Epidermal melanocyte (primary cell): ENCODE measurements around the gene SERPINH1.

Experiments
- DNase-seq: peaks from one replicate; pipeline ENCODE4 v3.0.0; 2011; ENCODE audit warnings: low spot score; ENCODE audit not compliant: insufficient read length

SERPINH1 gene

DNA sequence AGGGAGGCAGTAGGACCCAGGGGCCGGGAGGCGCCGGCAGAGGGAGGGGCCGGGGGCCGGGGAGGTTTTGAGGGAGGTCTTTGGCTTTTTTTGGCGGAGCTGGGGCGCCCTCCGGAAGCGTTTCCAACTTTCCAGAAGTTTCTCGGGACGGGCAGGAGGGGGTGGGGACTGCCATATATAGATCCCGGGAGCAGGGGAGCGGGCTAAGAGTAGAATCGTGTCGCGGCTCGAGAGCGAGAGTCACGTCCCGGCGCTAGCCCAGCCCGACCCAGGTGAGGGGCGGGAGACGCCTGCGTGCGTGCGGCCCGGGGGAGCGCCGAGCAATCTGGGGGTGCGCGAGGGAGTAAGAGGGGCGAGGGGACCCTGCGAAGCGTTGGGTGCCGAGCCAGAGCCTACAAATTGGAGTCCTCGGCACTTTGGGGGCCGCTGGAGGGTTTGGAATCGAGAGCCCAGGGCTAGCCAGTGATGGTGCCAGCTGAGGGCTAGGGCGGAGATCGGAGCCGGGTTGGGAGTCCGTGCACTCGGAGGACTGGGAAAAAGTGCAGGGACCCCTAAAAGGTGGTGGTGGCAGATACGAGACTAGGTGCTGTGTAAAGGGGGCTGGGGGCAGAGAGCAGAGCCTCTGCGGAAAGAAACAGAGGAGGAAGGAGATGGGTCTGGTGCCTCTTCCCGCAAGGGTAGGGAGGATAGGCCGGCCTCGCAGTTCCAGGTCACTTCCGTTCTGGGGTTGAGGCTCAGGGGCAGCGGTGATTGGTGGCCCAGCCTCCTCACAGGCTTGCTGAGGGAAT lies at the start of gene SERPINH1:
Gene SERPINH1 (plus strand): TSS at position 206 of the 788 bp plus-strand sequence. CDS start 4,097 bp downstream, outside the sequence.
- DNase-seq: peak; percentile 91

DNA sequence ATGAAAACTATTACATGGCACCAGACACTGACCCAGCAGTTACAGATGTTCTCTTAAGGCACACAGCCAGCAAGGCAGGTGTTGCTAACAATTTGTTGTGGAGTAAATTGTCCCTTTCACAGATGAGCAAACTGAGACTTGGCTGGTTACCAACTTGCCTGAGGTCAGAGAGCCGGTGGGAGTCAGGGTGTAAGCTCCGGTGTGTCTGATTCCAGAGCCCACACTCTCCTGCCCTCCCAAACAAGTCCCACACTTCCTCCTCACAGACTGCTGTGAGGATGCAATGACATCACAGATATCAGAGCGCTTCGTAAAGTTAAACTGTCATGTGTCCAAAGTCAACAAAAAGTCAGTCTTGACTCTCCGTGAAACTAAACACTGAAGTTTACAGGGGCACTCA lies 48.8 kb upstream of the SERPINH1 start:
- no peak for DNase-seq

DNA sequence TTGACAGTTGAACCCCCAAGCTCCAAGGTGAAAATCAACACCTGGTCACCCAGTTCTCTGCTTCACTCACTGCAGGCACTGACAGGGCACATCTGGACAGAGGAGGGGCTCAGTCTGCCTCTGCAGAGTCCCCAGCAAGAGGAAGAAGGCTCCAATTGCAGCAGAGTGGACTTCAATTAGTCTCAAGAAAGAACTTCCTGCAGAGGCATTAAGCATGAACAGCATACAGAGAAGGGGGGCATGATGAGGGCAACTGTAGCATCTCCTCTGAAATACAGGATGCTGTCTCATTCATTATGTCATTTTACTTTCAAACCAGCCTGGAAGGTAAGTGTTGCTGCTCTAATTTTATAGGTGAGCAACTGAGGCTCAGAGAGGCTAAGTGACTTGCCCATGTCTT lies 47.5 kb upstream of the SERPINH1 start:
- no peak for DNase-seq

DNA sequence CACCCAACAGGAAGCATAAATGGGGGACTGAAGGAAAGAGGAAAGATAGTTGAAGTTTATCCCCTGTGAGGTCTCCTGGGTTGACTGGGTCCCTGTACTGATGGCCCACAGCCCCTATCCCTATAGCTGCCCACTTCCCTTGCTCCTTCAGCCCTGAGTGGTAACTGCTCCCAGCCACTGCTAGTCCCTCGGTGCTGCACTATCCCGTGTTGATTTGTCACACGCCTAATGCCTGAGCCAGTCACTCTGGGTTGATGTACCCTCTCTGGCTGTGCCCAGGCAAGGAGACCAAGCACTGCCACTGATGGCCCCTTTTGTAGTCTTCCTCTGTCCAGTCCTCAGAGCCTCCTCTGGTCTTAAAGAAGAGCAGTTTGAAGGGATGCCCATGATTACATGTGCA lies 45.9 kb upstream of the SERPINH1 start:
- no peak for DNase-seq

DNA sequence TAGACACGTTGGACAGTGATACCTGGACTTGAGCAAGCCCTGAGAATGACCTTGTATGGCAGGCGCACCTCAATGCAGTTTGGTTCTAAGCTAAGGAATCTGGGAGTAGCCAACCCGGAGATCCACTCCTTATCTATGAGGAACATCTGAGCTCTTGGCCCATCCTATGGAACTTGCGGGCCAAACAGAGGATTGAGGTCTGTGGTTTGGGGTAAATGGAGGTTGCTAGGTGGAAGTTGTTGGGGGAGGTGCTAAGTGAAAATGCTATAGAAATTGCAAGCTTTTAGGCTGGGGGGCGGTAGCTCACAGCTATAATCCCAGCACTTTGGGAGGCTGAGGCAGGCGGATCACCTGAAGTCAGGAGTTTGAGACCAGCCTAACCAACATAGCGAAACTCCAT lies 45.2 kb upstream of the SERPINH1 start:
- DNase-seq: no peak

DNA sequence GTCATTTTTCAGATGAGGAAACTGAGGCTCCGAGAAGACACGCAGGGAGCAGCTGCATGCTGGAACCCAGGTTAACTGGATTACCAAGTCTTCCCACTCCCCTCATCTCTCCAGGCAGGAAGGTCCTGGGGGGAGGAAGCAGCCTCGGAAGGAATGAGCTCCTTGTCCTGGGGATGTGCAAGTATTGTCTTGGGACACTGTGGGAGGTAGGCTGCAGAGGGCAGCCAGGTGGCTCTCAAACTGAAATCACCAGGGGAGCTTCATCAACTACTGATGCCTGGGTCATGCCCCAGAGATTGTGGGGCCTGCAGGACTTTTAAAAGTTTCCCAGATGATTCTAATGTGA lies 43.9 kb upstream of the SERPINH1 start:
- no peak for DNase-seq

DNA sequence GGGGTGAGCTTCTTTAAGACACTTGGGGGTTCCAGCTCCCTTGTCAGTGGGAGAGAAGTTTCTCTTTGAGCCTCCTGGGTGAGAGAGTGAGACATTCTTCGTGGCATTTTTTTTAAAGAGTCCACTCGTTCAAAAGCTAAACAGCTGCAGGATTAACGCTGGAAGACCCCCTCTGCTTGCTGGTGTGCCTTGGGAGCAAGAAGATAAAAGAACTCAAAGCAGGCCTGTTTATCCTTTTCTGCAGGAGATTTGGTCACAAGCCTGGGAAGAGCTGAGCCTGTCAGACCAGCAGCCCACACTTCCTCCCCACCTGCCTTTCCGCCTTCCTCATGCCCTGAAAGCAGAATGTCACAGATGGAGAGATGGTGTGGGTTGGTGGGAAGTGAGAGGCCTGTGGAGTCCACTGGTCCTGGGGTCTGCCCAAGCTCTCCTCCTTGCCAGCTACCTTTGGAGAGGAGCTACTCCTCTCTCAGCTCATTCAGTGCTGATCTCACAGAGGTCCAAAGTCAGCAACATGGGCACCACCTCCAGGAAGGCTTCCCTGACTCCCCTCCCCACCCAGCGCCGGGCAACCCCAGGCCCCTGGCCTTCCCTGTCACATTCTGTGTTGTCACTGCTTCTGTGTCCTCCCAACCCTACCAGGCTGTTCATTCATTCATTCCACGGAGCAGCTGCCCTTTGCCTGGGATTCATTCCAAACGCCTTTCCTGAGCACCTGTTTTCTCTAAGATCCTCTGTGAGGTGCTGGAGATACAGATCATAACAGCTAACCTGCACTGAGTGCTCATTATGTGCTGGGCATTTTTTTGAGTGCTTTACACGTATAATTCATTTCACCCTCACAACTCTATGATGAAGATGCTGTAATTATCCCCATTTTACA lies 43.0 kb upstream of the SERPINH1 start:
- DNase-seq: no peak

DNA sequence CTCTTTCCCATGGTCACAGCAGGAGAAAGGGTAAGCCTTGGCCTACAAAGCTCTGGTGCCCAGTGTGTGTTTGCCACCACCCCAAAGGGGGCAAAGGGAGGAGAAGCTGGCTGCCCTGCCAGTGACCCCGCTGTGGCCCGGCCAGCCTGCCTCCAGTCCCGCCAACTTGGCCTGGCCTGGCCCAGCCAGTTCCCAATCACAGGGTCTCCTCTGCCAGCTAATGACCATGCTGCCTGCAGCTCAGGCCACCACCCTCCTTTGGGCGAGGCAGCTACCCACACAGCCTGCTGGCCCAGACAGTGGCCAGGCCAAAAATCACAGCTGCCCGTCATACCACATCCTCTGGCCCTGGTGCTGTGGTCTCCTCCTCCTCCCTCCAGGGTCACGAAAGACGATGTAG lies 41.4 kb upstream of the SERPINH1 start:
- DNase-seq: no peak

DNA sequence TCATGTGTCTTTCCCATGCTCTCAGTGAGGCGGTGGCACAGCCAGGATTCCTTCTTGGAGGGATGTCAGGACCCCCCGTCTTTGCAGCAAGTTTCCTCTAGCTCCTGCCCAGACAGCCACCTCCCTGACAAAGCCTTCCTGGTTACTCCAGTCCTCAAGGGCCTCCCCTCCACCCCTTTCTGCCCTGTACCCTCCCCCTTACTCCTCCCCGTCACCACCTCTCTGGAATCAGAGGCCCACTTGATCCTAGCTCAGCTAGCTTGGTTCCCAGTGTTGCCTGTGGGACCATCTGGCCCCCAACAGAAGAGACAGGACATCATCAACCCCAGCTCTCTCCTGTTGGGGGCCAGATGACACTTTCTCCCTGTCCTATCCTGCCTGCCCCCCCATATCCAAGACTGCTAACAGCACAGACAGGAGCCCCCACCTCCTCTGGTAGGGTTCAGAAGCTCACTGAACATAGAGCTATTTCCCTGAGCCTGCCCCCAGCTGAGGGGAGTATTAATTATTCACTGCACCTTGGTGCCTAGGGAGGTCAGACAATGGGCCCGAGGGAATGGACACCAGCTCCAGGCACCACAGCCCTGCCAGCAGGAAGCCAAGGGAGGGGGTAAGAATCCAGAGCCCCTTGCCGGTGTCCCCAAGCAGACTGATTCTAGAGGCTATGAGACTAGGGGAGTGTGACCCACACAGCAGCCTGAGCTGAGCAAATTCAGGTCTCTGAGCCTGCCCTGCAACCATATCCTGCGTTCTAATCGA lies 39.6 kb upstream of the SERPINH1 start:
- DNase-seq: no peak

DNA sequence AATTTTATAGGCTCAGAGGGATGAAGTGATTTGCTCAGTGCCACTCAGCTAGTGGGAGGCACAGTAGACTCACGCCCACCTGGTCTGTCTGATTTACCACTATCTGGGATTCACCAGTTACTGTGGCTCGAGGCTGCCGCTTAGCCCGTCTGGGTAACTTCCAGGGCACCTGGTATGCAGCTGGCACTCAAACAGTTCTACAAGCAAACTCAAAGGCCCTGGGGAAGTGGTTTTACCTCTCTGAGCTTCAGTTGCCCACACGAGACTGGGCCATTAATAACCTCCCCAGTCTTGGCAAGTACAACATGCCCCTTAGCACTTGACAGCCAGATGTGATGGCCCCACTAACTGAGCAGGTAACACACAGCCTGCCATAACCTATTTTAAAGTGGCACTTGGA lies 38.9 kb upstream of the SERPINH1 start:
- DNase-seq: no peak

DNA sequence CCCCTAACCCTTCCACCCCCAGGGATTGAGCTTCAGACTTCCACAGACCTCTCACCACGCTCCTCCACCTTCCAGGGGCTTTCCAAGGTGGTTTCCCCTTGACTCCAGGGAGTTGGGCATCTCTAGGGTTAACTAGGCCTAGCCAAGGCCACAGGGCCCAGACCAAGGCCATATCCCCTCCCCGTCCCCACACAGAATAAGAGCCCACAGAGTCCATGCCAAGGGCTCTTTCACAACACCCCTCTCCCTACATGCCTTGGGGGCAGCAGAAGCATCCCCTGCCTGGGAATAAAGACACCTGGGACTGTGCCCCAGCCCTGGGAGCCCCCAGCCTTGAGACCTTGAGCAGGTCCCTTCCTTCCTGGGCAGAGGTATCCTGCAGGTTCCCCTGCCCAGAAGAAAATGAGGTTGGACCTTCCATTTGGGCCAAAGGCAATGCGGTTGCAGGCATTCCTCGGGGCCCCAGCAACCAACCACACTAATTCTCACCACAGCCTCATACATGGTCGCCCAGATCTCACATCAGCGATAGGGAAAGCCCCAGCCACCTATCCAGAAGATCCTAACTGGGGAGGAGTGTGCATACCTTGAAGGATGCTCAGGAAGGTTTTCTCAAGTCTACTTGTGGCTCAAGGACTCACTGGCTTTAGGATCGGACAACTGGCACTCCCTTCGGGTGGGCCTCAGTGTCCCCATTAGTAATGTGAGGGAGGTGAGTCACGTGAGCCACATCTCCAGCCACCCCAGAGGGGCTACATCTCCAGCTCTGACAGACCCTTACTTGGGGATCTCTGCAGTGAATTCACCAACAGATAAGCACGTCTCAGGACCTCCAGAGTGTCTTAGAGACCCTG lies 38.0 kb upstream of the SERPINH1 start:
- DNase-seq: no peak

DNA sequence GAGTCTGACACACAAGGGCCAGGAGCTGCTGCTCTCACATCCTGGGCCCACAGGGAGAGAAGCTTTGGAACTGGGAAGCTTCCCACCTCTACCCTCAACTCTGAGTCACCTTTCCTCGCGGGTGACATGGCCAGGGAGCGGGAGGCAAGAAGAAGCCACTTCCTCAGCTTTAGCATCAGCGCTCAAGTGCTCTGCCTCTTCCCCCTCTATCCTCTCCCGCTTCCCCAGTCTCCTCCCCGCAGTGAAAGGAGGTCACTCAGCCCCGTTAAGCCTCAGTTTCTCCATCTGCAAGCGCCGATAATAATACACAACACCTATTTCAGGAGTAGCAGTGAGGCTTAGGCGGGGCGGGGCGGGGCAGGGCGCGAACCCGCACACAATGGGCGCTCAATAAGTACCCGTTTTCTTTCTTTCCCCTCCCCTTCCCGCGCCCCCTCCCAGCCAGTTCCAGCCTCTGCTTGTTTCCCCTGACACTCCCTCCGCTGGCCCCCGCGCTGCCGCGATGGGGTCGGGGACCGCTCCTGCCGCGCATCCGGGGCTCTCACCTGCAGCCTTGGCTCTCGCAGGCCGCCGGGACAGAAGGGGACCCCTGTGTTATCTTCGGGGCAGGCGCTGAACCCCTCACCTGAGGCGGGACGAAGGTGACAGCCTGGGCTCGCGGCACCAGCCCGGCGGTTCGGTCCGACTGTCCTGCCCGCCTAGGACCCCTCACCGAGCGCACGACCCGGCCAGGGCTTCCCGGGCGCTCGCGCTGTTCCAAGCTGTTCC lies 37.2 kb upstream of the SERPINH1 start:
- no peak for DNase-seq

DNA sequence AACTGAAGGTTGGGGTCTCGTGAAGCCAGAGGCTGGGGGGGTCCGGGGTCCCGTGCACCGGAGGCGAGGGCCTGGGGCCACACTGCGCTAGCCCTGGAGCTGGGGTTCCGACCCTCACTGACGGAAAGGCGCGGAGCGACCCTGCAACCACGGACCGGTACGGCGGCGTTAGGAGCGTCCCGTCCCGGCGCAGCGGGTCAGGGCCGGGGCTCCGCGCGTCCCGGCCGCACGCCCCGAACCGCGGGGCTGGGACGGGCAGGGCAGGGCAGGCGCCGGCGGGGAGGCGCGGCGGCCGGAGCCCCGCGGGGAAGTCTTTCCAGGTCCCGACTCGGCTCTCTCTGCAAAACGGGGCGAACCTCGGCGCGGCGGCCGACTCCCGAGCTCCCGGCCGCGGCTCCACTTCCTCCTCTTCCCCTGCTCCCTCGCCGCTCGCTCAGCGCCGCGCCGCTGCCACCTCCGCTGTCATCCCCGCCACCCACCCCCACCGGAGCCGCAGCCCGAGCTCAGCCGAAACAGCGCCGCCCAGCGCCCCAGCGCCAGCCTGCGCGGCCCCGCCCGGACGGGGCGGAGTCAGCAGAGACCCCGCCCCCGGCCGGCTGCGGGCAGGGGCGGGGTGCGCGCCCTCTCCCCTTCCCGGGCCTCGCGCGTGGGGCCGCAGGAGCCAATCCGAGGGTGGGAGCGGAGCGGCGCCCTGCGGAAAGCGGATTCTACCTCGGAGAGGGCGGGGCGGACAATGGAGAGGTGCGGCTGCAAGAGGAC lies 36.4 kb upstream of the SERPINH1 start, which contains the start of gene GDPD5:
Gene GDPD5 (minus strand): TSS at position 509 of the 759 bp plus-strand sequence. CDS start 48,206 bp downstream, outside the sequence.
- DNase-seq: peak; percentile 96

DNA sequence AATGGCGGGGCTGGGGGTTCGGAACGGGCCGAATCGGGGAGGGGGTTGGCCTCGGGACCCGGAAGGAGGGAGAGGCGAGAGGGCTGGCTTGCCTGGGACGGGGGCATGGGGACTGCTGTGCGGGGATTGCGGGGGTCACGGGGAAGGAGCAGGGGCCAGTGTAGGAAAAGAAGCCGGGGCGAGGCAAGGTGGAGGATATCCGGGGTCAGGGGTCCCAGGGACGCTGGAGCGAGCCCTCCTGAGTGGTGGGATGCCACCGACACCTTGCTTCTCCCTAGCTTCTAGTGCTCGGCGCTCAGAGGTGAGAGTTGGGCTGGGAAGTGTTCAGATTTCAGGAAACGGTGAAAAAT lies 35.9 kb upstream of the SERPINH1 start:
- no peak for DNase-seq

DNA sequence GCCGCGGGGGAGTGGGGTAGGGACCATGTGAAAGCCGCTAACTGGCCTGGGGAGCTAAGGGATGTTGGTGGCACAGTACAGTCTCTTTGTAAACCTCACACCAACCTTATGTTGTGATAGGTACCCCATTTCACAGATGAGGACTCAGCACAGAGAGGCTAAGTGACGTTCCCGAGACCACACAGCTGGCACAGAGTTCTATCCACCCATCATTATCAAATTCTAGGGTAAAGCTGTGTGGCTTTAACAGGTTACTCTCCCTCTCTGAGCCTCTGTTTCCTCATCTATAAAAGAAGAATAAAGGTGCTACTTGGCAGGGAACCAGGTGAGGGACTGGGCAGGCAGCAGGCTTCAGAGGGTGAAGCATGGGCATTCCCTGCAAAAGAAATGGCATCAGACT lies 34.9 kb upstream of the SERPINH1 start:
- DNase-seq: no peak

DNA sequence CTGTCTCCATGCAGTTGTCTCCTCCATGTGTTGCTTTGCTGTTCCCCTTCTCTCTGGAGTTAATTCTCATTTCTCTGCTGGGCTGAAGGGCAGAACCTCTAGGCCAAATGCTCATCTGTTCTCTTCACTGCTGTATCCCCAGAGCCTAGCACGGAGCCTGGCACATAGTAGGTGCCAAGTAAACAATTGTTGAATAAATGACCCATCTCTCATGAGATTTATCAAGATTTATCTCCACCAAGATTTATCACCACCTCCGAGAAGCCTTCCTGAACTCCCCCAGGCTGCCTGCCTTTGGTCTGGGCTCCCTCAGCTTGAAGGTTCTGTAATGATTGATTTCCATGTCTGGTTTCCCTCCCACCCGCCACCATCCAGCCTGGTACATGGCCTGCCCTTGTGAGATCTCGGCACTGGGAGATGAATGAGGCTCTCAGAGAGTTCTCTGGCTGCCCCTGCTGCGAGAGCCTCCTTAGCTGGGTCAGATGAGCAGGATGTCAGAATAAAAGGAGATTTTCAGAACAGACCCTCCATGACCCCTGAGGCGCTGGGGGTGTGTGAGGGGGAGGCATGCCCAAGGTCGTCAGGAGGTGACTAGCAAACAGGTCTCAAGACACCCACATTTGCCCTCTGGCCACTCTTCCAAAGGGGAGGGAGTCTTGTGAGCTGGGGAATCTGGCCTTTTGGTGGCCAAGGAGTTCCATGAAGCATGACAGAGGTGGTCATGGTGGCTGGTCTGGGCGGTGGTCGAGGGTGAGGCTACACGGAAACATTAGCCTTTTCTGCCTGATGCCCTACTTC lies 33.9 kb upstream of the SERPINH1 start:
- DNase-seq: peak; percentile 58

DNA sequence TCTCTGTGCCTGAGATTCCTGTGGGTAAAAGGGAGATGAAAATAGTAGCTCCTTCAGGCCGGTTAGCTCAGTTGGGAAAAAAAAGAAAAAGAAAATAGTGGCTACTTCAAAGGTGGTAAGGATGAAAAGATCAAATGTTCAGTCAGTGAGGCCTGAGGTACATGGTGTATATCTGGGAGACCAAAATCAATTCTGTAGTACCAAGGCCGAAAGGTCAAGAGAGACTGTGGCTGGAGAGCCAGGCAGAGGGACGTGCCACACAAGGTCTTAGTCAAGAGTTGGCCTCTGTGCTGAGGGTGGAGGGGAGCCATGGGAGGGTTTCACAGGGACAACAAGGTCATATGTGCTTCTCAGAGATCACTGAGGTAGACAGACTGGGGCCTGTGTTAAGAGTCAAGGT lies 31.5 kb upstream of the SERPINH1 start:
- DNase-seq: no peak

DNA sequence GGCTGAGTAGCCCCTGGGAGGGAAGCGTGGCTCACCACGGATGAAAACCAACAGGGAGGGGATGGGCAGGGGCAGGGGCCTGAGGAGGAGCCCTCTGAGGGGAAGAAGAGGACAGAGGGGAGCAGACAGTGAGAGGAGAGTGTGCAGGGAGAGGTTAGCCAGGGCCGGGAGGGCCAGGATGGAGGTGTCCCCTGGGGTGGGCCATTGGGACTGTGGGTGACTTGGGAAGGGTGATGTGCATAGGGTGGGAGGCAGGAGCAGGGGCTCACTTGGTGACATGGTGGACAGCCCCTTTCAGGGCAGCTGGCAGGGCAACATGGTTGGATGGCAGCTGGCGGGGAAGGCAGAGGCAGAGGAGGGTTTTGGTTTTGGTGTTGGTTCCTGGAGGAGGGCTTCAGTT lies 30.7 kb upstream of the SERPINH1 start:
- no peak for DNase-seq
